NCI-H1092 (cell line): Measurements from ENCODE around the gene SLC46A1.
"Not testable (repeated sequence)": the region's sequence is repeated elsewhere in the genome, so short reads cannot be mapped to it uniquely, and the experiment has no call there.

Experiments
- DNase-seq: peaks from one replicate; lab custom pipeline; 2025; lab: John Stamatoyannopoulos, UW

Gene SLC46A1

GRCh38 chr17:28405632-28406472 is at the start of gene SLC46A1:
TSS of gene SLC46A1 (minus strand) at chr17:28406212. CDS start at chr17:28406114, 98 bp downstream.
- peak; percentile 28 for DNase-seq

- DNase-seq = no peak
Measured at GRCh38 chr17:28449859-28450258, 43.8 kb upstream of the SLC46A1 start.

GRCh38 chr17:28447396-28447760 is 41.4 kb upstream of the SLC46A1 start:
- DNase-seq = no peak

- DNase-seq = no peak
Measured at GRCh38 chr17:28446716-28447395, 40.8 kb upstream of the SLC46A1 start.

GRCh38 chr17:28443901-28444638 is 38.1 kb upstream of the SLC46A1 start:
- DNase-seq = no peak

GRCh38 chr17:28434326-28434725 is 28.3 kb upstream of the SLC46A1 start:
- DNase-seq = not testable (repeated sequence)

- no peak for DNase-seq
Measured at GRCh38 chr17:28433721-28434120, 27.7 kb upstream of the SLC46A1 start.

GRCh38 chr17:28427982-28428381 is 22.0 kb upstream of the SLC46A1 start:
- DNase-seq = not testable (repeated sequence)

- DNase-seq = no peak
Measured at GRCh38 chr17:28427371-28427770, 21.4 kb upstream of the SLC46A1 start.

GRCh38 chr17:28426081-28426519 is 20.1 kb upstream of the SLC46A1 start:
- no peak for DNase-seq

GRCh38 chr17:28425206-28425605 is 19.2 kb upstream of the SLC46A1 start:
- no peak for DNase-seq

- DNase-seq = no peak
Measured at GRCh38 chr17:28421787-28422305, 15.8 kb upstream of the SLC46A1 start.

GRCh38 chr17:28416703-28417311 is 10.8 kb upstream of the SLC46A1 start:
- DNase-seq = peak; percentile 7

- DNase-seq = no peak
Measured at GRCh38 chr17:28415886-28416285, 9.9 kb upstream of the SLC46A1 start.

- no peak for DNase-seq
Measured at GRCh38 chr17:28413804-28414203, 7.8 kb upstream of the SLC46A1 start.

- DNase-seq = no peak
Measured at GRCh38 chr17:28412099-28412498, 6.1 kb upstream of the SLC46A1 start.

- no peak for DNase-seq
Measured at GRCh38 chr17:28407974-28408306, 1.9 kb upstream of the SLC46A1 start.

- DNase-seq = no peak
Measured at GRCh38 chr17:28407130-28407973, 1.3 kb upstream of the SLC46A1 start.

GRCh38 chr17:28406473-28406814 is 432 bp upstream of the SLC46A1 start:
- DNase-seq = no peak

- DNase-seq = no peak
Measured at GRCh38 chr17:28404812-28405570, 1.0 kb downstream of the SLC46A1 start.

GRCh38 chr17:28404461-28404811 is 1.6 kb downstream of the SLC46A1 start:
- DNase-seq = no peak
